WERI-Rb-1 (cell line): ENCODE measurements around the gene SETBP1.

Experiments
- DNase-seq: peaks from one replicate; pipeline ENCODE4 v3.0.0-alpha.2; 2020
- H3K27ac ChIP-seq: fragments of 250-450 bp; sonication (Bioruptor Pico); 2 replicates; pipeline ENCODE4 v1.5.1; 2020; ENCODE audit warnings: mild to moderate bottlenecking, moderate library complexity
- H3K27me3 ChIP-seq: fragments of 250-450 bp; sonication (Bioruptor Pico); 2 replicates; pipeline ENCODE4 v1.5.1; 2021; ENCODE audit warnings: mild to moderate bottlenecking, low read depth, moderate library complexity; ENCODE audit not compliant: insufficient read depth, severe bottlenecking
- H3K36me3 ChIP-seq: fragments of 250-450 bp; sonication (Bioruptor Pico); 2 replicates; pipeline ENCODE4 v1.5.1; 2020; ENCODE audit warnings: mild to moderate bottlenecking, moderate library complexity
- H3K4me3 ChIP-seq: 2 replicates; pipeline ENCODE4 v1.5.1; 2011; ENCODE audit warnings: low read depth, mild to moderate bottlenecking, control low read depth, low read length
- H3K9me3 ChIP-seq: fragments of 250-450 bp; sonication (Bioruptor Pico); 2 replicates; pipeline ENCODE4 v1.5.1; 2021; ENCODE audit warnings: mild to moderate bottlenecking, moderate library complexity; ENCODE audit not compliant: severe bottlenecking
- CTCF ChIP-seq: IDR thresholded peaks from 2 replicates; pipeline ENCODE4 v1.5.1; 2011; ENCODE audit warnings: low read depth, mild to moderate bottlenecking, control low read depth, inconsistent platforms, low read length

SETBP1 gene

GRCh38 chr18:44848644-44849335 is 168.1 kb downstream of the SETBP1 start:
- no peak overlapping the region for H3K27ac ChIP-seq
- DNase-seq, result no peak
- no peaks in the 10 kb centered on the region for H3K27me3 ChIP-seq
- TF ChIP-seq CTCF, result no peak
- no peak overlapping the region for H3K4me3 ChIP-seq
- H3K36me3 ChIP-seq, result no peaks in the 10 kb centered on the region
- H3K9me3 ChIP-seq, result no peaks in the 10 kb centered on the region

DNA sequence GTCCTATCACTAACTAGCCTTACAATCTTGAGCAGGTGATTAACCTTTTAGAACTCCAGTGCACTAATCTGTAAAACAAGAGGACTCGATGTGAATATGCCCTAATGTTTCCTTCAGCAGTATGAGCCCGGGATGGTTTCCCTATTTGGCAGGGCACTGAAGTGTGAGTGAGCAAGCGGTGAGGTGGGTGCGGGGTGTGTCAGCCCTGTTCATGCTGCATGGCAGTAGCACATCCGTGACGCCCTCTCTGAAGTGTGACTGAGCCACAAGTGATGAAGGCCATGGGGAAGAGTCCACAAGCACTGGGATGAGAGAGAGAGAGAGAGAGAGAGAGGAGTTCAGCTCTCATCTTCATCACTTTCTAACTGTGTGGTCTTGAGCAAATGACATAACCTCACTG is 168.7 kb downstream of the SETBP1 start:
- Histone ChIP-seq H3K36me3 (no peaks in the 10 kb centered on the region), H3K27ac (no peak overlapping the region)

GRCh38 chr18:44850001-44850400 is 169.3 kb downstream of the SETBP1 start:
- no peaks in the 10 kb centered on the region for H3K27me3 ChIP-seq

More for the DNA sequence above, 168.7 kb downstream of the SETBP1 start:
- no peak for TF ChIP-seq CTCF
- H3K27me3 ChIP-seq, result no peaks in the 10 kb centered on the region
- H3K4me3 ChIP-seq, result no peak overlapping the region
- no peak for DNase-seq
- no peaks in the 10 kb centered on the region for H3K9me3 ChIP-seq

GRCh38 chr18:44851856-44852621 is 171.4 kb downstream of the SETBP1 start:
- Histone ChIP-seq H3K36me3 (no peaks in the 10 kb centered on the region), H3K27ac (peak overlapping the region; percentile 32), H3K27me3 (no peaks in the 10 kb centered on the region), H3K9me3 (no peaks in the 10 kb centered on the region), H3K4me3 (no peak overlapping the region)
- peak; percentile 68 for DNase-seq
- TF ChIP-seq CTCF, result no peak

More at GRCh38 chr18:44850001-44850400, 169.3 kb downstream of the SETBP1 start:
- H3K27ac ChIP-seq, result no peak overlapping the region
- H3K4me3 ChIP-seq, result no peak overlapping the region
- H3K36me3 ChIP-seq, result no peaks in the 10 kb centered on the region
- no peaks in the 10 kb centered on the region for H3K9me3 ChIP-seq
- DNase-seq, result no peak
- no peak for TF ChIP-seq CTCF

DNA sequence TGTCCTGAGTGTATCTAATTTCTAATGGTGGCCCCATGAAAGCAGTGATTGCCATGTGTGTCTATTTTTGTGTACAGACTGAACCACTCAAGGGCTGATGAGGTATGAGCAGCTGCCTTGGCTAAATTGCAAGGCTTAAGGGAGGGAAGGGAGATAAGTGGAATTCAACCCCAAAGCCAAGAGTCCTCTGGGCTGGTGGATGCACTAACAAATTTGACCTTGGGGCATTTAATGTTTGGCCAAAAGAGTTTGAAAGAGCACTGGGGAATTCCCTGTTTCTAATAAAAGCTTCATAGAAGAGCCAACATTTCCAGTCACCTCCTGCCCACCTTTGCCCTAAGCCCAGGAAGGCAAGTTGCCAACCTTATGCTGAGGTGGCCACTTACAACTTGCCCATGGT is 172.1 kb downstream of the SETBP1 start:
- H3K27me3 ChIP-seq, result no peaks in the 10 kb centered on the region
- no peaks in the 10 kb centered on the region for H3K36me3 ChIP-seq
- no peak for DNase-seq
- TF ChIP-seq CTCF, result no peak
- no peak overlapping the region for H3K4me3 ChIP-seq
- no peaks in the 10 kb centered on the region for H3K9me3 ChIP-seq
- H3K27ac ChIP-seq, result no peak overlapping the region
